Measurements from ENCODE around the gene ELAVL4.

ELAVL4 gene

GRCh38 chr1:50179639-50180038 lies 70.9 kb downstream of the ELAVL4 start:
- no peak for DNase-seq (ENCODE audit: low read depth in 2 of 2)

- no peak for DNase-seq (ENCODE audit: low read depth in 2 of 2)
These were observed 71.6 kb downstream of the ELAVL4 start for GRCh38 chr1:50180367-50180766.

- no peak for DNase-seq (ENCODE audit: low read depth in 2 of 2)
These were observed 72.4 kb downstream of the ELAVL4 start for GRCh38 chr1:50181027-50181663.

GRCh38 chr1:50183378-50184133 lies 74.8 kb downstream of the ELAVL4 start:
- DNase-seq (ENCODE audit: low read depth in 2 of 2), result no peak

- DNase-seq (ENCODE audit: low read depth in 2 of 2), result no peak
These were observed 80.6 kb downstream of the ELAVL4 start for GRCh38 chr1:50189369-50189768.

- DNase-seq (ENCODE audit: low read depth in 2 of 2), result no peak
These were observed 84.3 kb downstream of the ELAVL4 start for GRCh38 chr1:50193002-50193401.

- DNase-seq (ENCODE audit: low read depth in 2 of 2), result no peak
These were observed 86.5 kb downstream of the ELAVL4 start for GRCh38 chr1:50195205-50195604.

GRCh38 chr1:50196081-50196480 lies 87.4 kb downstream of the ELAVL4 start:
- no peak for DNase-seq (ENCODE audit: low read depth in 2 of 2)

DNA sequence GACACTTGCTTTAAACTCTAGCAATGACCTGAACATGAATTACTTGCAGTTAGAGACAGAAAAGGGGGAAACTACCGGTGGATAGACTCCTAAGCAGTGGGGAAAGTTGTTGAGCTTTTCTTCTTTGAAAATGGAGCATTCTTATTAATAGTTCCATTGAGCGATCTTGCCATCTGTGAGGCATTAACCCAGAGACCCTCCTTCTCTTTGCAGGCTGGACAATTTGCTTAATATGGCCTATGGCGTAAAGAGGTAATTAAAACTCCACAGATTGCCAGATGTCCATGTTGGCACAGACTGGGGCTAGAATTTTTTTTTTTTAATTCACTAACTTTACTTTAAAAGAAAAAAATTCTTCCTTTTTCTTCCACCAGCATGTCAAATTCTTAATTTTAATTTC lies 88.5 kb downstream of the ELAVL4 start:
- DNase-seq (ENCODE audit: low read depth in 2 of 2), result no peak

DNA sequence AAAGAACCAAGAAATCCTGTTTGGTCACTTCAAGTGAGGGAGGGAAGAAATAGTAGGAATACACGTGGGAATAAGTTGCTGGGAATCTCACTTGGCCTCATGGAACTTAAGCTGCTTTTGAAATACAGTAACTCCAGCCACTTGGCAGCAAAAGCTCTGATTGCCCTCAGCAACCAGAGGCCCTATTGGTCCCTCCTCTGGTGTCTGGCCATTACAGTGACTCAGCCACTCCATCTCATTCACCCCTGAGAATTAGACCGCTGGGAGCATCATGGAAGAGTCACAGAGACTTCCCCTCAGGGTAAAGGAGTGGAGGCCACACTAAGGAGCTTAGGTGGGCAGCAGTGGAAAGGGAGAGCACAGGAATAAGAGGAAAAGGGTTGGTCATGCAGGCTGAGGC lies 99.6 kb downstream of the ELAVL4 start:
- DNase-seq (ENCODE audit: low read depth in 2 of 2), result no peak

DNA sequence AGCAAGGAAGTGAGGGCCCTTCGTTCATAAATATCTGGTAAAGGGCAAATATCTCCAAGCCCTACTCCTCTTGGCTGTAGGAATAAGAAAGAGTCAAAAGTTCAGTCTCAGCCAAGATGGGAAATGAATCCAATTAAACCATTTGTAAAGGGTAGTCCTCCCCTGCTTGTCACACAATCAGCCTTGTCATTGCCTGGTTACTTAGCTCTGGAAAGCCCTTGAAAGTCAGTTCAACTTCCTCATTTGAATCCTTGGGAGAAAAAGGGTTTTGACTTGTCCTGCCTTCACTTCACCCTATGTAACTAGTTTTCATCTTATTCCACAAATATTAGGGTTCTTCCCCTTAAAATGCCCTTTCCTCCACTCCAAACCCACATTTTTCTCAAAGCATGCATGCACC lies 100.0 kb downstream of the ELAVL4 start:
- no peak for DNase-seq (ENCODE audit: low read depth in 2 of 2)

- DNase-seq (ENCODE audit: low read depth in 2 of 2), result no peak
These were observed 101.0 kb downstream of the ELAVL4 start for GRCh38 chr1:50209749-50210148.

DNA sequence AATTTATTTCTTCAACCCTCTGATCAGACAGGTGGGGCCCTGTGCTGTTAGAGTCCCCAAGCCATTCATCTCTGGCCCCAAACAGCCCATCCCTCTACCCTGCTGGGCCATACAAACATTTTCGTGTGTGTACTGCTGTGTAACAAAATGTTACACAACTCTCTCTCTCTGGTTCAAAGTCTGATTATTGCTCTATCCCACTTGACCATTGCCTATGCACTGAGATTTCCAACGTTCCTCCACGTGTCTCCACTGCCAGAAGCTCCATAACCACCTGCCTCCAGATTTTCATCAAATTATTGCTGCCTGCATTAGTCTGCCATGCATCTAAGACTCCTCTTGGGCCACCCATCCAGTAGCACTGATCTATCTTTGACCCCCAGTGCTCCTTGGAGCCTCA lies 104.8 kb downstream of the ELAVL4 start:
- DNase-seq (ENCODE audit: low read depth in 2 of 2), result no peak

GRCh38 chr1:50214717-50215116 lies 106.0 kb downstream of the ELAVL4 start:
- no peak for DNase-seq (ENCODE audit: low read depth in 2 of 2)

DNA sequence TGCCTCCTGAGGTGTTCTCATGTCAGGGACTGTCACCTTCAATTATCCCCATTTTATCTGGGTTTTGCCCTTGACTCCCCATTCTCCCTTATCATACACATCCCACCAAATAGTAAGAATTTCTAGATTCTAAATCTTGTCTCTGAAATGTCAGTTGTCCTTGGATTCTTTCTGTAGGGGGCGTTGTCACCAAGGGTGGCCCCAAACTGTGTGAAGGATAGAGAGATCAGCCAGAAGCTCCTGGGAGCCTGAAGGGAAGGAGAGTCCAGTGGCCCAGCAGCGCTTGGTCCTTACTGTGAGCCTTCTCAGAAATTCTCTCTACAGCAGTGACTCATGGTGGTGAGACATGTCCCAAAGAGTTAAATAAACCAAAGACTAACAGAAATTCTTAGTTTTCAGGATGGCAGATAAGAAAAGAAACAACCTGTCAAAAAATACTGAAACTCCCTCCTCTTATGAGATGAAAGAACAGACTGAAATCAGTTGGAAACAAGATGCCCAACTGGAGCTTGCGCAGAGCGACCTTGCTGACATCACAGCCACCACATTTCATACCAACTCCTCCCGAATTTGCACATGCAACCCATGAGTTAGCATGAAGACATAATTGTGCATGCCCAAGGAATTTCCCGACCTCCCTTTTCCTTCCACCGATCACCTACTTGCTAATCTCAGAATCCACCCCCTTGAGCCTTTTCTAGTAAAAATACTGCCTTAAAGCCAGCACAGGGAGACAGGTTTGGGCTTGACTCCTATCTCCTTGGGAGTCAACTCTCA lies 109.8 kb downstream of the ELAVL4 start:
- no peak for DNase-seq (ENCODE audit: low read depth in 2 of 2)

DNA sequence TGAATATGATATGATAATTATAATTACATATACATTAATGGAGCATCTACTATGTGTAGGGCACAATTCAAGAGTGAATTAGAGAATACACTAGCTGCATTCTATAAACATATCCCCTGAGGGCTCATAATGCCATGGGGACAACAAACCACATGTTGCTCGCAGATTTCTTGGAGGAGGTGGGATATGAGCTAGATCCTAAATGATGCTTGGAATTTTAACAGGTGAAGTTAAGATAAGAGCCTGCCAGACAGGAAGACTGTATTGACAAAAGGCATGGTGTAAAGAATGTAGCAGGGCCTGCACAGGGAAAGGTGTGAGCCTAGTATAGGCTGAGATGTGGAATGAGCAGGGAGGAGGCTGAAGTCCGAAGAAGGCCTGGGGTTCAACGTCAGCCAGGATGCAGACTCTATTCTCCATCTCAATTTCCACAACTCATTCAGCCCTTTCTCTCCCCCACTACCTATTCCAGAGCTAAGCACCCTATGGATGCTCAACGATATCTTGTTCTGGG lies 120.2 kb downstream of the ELAVL4 start:
- DNase-seq (ENCODE audit: low read depth in 2 of 2), result no peak

DNA sequence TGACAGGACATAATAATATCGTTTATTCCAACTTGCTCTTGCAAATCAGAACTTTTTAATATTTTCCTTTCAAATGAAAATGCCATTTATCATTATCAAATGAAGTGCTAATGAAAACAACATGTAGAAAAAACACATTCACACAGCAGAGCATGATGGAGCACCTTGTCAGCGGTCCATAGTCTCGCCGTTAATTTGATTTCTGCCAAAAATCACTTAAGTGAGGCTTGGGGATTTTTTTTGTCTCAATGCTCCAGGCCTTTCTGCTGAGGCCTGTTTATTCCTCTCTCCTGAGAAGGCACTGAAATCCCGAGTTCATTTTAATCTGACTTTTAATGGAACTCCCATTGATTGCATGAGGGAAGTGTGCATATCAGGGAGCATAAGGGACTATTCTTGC lies 122.5 kb downstream of the ELAVL4 start:
- no peak for DNase-seq (ENCODE audit: low read depth in 2 of 2)

GRCh38 chr1:50232336-50232735 lies 123.6 kb downstream of the ELAVL4 start:
- no peak for DNase-seq (ENCODE audit: low read depth in 2 of 2)

DNA sequence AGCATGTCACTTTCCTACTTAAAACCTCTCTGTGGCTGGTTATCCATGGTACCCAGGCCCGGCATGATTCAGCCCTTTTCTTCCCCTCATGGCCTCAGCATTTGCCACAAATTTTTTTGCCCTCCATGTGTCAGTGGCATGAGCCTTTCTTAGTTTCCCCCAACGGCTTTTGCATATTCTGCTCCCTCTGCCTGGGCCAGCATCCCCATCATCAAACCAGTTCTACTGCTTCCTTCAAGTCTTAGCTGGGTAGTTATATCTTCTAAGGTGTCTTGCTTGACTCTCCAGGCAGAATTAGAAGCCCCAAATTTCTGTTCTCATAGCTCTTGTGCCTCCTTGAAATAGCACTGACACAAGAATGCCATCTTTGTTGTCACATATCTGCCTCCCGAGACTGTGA lies 127.9 kb downstream of the ELAVL4 start:
- no peak for DNase-seq (ENCODE audit: low read depth in 2 of 2)

DNA sequence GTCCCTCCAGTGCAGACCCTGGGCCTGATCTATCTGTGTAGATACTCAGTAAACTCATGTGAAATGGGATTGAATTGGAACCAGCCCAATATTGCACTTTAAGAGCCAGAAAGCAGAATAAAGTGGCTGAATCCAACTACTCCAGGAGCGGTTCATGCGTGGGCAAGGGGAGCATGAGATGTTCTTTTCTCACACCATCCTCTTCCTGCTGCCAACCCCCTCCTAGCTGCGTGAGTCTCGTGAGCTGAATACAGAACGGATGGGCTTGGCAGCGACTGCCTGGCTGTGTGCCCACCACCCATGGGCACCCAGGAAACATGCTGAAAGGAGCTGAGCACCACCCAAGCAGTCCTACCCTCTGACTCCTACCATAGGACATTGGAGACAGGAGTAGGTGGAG lies 128.3 kb downstream of the ELAVL4 start:
- no peak for DNase-seq (ENCODE audit: low read depth in 2 of 2)

DNA sequence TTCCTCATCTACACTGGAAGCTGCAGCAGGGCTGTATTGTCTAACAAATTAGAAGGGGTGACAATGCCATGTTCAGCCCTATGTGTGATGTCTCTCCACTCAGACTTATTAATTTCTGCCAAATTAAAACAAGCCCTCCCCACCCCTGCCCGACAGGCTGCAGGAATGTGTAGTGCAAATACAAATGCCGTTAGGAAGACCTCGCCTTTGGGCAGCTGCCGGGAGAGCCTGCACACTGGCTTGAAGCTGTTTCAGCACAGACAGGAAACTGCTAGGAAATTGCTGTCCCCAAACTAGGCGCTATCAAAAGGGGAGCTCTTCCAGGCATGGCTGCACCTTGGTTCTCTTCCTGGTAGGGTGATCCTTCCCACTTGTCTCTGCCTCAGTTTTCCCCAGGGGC lies 135.2 kb downstream of the ELAVL4 start:
- DNase-seq (ENCODE audit: low read depth in 2 of 2), result no peak

- DNase-seq (ENCODE audit: low read depth in 2 of 2), result no peak
These were observed 138.1 kb downstream of the ELAVL4 start for GRCh38 chr1:50246869-50247268.

DNA sequence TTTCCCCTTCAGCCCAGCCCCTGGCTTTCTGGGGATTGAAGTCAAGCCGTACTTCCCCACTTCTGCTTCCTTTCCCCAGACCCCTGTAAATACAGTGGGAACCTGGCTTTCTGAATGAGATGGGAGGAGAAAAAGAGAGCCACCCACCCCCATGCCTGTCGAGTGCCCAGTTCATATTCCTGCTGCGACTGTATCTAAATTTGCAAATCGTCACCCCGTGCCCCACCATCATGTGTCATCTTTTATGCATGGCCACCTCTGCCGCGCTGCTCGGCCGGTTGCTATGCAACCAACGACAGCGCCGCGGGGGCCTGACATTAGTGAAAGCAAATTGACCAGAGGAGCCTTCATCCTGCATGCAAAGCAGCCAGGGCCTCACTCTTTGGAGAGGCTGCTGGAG lies 143.0 kb downstream of the ELAVL4 start:
- no peak for DNase-seq (ENCODE audit: low read depth in 2 of 2)

Measured in stimulated activated CD8-positive, alpha-beta memory T cell treated with anti-CD3 and anti-CD28 coated beads, Interleukin-15, amount 100 ng/mL, for 48 hours (primary cell).